GM12878 (cell line): Measurements from ENCODE around the gene LHFPL2. TPM values are rescaled to one million over a fixed set of nuclear protein-coding genes. Genes with fewer than 3 reads are reported as not detected.

Source experiments
- IKZF1 ChIP-seq: fragments of 450-650 bp; conservative IDR thresholded peaks from 2 replicates; pipeline ENCODE4 v1.6.1; 2017; ENCODE audit warnings: antibody characterized with exemption, mild to moderate bottlenecking
- KAT2A ChIP-seq: conservative IDR thresholded peaks from 2 replicates; pipeline ENCODE4 v1.6.1; 2011; ENCODE audit warnings: low read depth, low read length; ENCODE audit not compliant: control insufficient read depth
- PAX5 ChIP-seq: IDR thresholded peaks from 2 replicates; pipeline ENCODE4 v1.6.1; 2011; ENCODE audit warnings: low read depth, low read length, borderline replicate concordance
- TCF3 ChIP-seq: IDR thresholded peaks from 2 replicates; pipeline ENCODE4 v1.6.1; 2012; ENCODE audit warnings: low read depth, mild to moderate bottlenecking, low read length, borderline replicate concordance; ENCODE audit not compliant: insufficient read depth
- polyA plus RNA-seq, 11 experiments: library from polyadenylated mRNA; depleted of rRNA in 4 of 11; unstranded in 6 of 11; stranded (reverse) in 5 of 11; fragments of >200 nt; fragmentation: Nextera tagmentation in 4 of 11; fragmentation: Illumina TruSeq in 1 of 11; extraction: Ambion mirVana in 4 of 11; extraction: Trizol in 1 of 11; gene quantifications; 1 replicate in 1 of 11; 2 replicates in 10 of 11; pipeline versions ENCODE4 v1.2.1 to v1.2.3, GENCODE V29; 2011 to 2016; ENCODE audit warnings: inconsistent platforms in 2 of 11, missing spikeins in 2 of 11, low read depth in 1 of 11
- total RNA-seq, 4 experiments: library from RNA; depleted of rRNA in 3 of 4; stranded (reverse); fragments of >200 nt in 3 of 4; fragmentation: Illumina TruSeq in 1 of 4; extraction: Trizol in 1 of 4; gene quantifications; 2 replicates each; pipeline versions ENCODE4 v1.2.1 to v1.2.3, GENCODE V29; 2013 to 2021
- TF ChIP-seq, protein P1 (sequence below): fragments of 450-650 bp; formaldehyde crosslinking; IDR thresholded peaks from 2 replicates; pipeline ENCODE4 v1.5.0; 2022; ENCODE audit warnings: mild to moderate bottlenecking, missing genetic modification characterization
- TF ChIP-seq, protein P2 (sequence below): IDR thresholded peaks from 2 replicates; pipeline ENCODE4 v1.6.1; 2011; ENCODE audit warnings: borderline replicate concordance, low read depth, mild to moderate bottlenecking, moderate library complexity, mixed read lengths, low read length; ENCODE audit not compliant: insufficient read depth; ENCODE audit errors: extremely low read length
- TF ChIP-seq, protein P3 (sequence below): IDR thresholded peaks from 2 replicates; pipeline ENCODE4 v1.6.1; 2012; ENCODE audit warnings: improper control_type of control experiment, low read depth, low read length; ENCODE audit not compliant: insufficient replicate concordance

The LHFPL2 gene
- total and polyA plus RNA-seq, 10 of the 15 experiments (the other 5 are each of a cell fraction or from before 2014, with no cell fraction given) = 4.1 to 21.8 (median 12.5) TPM

DNA sequence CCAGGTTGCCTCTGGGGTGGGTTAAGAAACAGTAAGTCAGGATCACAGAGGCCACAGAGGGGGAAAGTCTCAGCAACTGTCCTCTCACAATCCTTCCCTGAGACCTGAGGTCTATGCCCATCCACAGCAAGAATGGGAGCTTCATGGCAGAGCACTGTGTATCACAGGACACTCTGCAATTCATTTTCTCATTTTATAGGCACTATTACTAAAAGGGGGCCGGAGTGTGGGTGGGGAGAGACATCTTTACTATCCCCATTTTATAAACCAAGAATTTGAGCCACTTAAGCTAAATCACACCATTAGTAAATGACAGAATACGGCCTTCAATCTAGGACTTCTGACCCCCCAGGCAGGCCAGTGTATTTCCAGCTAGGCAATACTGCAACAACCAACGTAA, 79.9 kb downstream of the LHFPL2 start (continued):
- TF ChIP-seq, protein P1, sequence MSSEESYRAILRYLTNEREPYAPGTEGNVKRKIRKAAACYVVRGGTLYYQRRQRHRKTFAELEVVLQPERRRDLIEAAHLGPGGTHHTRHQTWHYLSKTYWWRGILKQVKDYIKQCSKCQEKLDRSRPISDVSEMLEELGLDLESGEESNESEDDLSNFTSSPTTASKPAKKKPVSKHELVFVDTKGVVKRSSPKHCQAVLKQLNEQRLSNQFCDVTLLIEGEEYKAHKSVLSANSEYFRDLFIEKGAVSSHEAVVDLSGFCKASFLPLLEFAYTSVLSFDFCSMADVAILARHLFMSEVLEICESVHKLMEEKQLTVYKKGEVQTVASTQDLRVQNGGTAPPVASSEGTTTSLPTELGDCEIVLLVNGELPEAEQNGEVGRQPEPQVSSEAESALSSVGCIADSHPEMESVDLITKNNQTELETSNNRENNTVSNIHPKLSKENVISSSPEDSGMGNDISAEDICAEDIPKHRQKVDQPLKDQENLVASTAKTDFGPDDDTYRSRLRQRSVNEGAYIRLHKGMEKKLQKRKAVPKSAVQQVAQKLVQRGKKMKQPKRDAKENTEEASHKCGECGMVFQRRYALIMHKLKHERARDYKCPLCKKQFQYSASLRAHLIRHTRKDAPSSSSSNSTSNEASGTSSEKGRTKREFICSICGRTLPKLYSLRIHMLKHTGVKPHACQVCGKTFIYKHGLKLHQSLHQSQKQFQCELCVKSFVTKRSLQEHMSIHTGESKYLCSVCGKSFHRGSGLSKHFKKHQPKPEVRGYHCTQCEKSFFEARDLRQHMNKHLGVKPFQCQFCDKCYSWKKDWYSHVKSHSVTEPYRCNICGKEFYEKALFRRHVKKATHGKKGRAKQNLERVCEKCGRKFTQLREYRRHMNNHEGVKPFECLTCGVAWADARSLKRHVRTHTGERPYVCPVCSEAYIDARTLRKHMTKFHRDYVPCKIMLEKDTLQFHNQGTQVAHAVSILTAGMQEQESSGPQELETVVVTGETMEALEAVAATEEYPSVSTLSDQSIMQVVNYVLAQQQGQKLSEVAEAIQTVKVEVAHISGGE (CRISPR knock-in tag) = no peak
- TF ChIP-seq, protein P2, sequence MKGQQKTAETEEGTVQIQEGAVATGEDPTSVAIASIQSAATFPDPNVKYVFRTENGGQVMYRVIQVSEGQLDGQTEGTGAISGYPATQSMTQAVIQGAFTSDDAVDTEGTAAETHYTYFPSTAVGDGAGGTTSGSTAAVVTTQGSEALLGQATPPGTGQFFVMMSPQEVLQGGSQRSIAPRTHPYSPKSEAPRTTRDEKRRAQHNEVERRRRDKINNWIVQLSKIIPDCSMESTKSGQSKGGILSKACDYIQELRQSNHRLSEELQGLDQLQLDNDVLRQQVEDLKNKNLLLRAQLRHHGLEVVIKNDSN = no peak
- TF ChIP-seq TCF3 = no peak
- TF ChIP-seq, protein P3, sequence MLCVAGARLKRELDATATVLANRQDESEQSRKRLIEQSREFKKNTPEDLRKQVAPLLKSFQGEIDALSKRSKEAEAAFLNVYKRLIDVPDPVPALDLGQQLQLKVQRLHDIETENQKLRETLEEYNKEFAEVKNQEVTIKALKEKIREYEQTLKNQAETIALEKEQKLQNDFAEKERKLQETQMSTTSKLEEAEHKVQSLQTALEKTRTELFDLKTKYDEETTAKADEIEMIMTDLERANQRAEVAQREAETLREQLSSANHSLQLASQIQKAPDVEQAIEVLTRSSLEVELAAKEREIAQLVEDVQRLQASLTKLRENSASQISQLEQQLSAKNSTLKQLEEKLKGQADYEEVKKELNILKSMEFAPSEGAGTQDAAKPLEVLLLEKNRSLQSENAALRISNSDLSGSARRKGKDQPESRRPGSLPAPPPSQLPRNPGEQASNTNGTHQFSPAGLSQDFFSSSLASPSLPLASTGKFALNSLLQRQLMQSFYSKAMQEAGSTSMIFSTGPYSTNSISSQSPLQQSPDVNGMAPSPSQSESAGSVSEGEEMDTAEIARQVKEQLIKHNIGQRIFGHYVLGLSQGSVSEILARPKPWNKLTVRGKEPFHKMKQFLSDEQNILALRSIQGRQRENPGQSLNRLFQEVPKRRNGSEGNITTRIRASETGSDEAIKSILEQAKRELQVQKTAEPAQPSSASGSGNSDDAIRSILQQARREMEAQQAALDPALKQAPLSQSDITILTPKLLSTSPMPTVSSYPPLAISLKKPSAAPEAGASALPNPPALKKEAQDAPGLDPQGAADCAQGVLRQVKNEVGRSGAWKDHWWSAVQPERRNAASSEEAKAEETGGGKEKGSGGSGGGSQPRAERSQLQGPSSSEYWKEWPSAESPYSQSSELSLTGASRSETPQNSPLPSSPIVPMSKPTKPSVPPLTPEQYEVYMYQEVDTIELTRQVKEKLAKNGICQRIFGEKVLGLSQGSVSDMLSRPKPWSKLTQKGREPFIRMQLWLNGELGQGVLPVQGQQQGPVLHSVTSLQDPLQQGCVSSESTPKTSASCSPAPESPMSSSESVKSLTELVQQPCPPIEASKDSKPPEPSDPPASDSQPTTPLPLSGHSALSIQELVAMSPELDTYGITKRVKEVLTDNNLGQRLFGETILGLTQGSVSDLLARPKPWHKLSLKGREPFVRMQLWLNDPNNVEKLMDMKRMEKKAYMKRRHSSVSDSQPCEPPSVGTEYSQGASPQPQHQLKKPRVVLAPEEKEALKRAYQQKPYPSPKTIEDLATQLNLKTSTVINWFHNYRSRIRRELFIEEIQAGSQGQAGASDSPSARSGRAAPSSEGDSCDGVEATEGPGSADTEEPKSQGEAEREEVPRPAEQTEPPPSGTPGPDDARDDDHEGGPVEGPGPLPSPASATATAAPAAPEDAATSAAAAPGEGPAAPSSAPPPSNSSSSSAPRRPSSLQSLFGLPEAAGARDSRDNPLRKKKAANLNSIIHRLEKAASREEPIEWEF = no peak
- TF ChIP-seq KAT2A = no peak
- no peak for TF ChIP-seq IKZF1
- no peak for TF ChIP-seq PAX5
